ENCODE measurements around the gene ZNF544.
"Not testable (repeated sequence)": the region's sequence is repeated elsewhere in the genome, so short reads cannot be mapped to it uniquely, and the experiment has no call there.

Gene ZNF544

GRCh38 chr19:58305932-58306323, 77.2 kb downstream of the ZNF544 start:
- DNase-seq, result no peak

GRCh38 chr19:58307736-58308135, 79.0 kb downstream of the ZNF544 start:
- DNase-seq, result no peak

- not testable (repeated sequence) for DNase-seq
Measured at GRCh38 chr19:58310685-58311084, 82.0 kb downstream of the ZNF544 start.

GRCh38 chr19:58311345-58311865, 82.7 kb downstream of the ZNF544 start:
- DNase-seq, result no peak

Measured in NCI-H2171 (cell line).